Measurements from ENCODE around the gene DYNLL2.

DNA sequence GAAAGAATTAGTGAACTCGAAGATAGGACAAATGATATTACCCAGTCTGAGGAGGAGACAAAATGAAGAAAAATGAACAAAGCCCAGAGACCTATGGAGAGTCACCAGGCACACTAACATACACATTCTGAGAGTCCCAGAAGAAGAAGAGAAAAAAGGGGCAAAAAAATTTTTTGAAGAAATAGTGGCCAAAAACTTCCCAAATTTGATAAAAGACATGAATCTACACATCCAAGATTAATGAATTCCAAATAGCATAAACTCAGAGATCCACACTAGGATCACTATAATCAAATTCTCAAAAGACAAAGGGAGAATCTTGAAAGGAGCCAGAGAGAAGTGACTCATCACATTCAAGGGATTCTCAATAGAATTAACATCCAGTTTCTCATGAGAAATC, 61.6 kb downstream of the DYNLL2 start:
- TF ChIP-seq, protein P1, sequence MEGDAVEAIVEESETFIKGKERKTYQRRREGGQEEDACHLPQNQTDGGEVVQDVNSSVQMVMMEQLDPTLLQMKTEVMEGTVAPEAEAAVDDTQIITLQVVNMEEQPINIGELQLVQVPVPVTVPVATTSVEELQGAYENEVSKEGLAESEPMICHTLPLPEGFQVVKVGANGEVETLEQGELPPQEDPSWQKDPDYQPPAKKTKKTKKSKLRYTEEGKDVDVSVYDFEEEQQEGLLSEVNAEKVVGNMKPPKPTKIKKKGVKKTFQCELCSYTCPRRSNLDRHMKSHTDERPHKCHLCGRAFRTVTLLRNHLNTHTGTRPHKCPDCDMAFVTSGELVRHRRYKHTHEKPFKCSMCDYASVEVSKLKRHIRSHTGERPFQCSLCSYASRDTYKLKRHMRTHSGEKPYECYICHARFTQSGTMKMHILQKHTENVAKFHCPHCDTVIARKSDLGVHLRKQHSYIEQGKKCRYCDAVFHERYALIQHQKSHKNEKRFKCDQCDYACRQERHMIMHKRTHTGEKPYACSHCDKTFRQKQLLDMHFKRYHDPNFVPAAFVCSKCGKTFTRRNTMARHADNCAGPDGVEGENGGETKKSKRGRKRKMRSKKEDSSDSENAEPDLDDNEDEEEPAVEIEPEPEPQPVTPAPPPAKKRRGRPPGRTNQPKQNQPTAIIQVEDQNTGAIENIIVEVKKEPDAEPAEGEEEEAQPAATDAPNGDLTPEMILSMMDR (conservative IDR thresholded peaks at IDR 0.05; ENCODE audit: low read length) = no peak
- no peak for TF ChIP-seq EZH2phosphoT487 (IDR thresholded peaks at IDR 0.05; ENCODE audit: borderline replicate concordance)

Measured in Loucy (cell line).